CD8-positive, alpha-beta memory T cell (primary cell): ENCODE results near the gene EHMT1. TPM values are rescaled to one million over a fixed set of nuclear protein-coding genes. Genes with fewer than 3 reads are reported as not detected.

Source experiments
- CTCF ChIA-PET: fragments of 350-600 bp; sonication (Branson Sonifier 250); formaldehyde crosslinking; loops from one replicate; lab custom pipeline; 2021; ENCODE audit warnings: antibody characterized with exemption; lab: Charles Lee
- POLR2A ChIA-PET: fragments of 350-600 bp; sonication (Branson Sonifier 250); formaldehyde crosslinking; loops from one replicate; lab custom pipeline; 2021; ENCODE audit warnings: antibody characterized with exemption; lab: Charles Lee
- DNase-seq, 5 donors: peaks; one replicate each; pipeline versions ENCODE4 v3.0.0 to v3.0.0-alpha.2; 2020 to 2022; ENCODE audit warnings: mixed read lengths in 1 of 5
- H3K27ac ChIP-seq: one replicate; pipeline ENCODE4 v1.7.0; 2013; ENCODE audit warnings: low read depth, mild to moderate bottlenecking, low read length, moderate library complexity
- H3K27me3 ChIP-seq: 2 replicates; pipeline ENCODE4 v1.7.0; 2013; ENCODE audit warnings: low read length, mild to moderate bottlenecking; ENCODE audit not compliant: insufficient read depth, poor library complexity, severe bottlenecking
- H3K36me3 ChIP-seq: 2 replicates; pipeline ENCODE4 v1.7.0; 2013; ENCODE audit warnings: mild to moderate bottlenecking, low read length, moderate library complexity; ENCODE audit not compliant: insufficient read depth
- H3K4me1 ChIP-seq: 2 replicates; pipeline ENCODE4 v1.7.0; 2013; ENCODE audit warnings: mild to moderate bottlenecking, low read length, moderate library complexity; ENCODE audit not compliant: insufficient read depth
- H3K4me3 ChIP-seq: 2 replicates; pipeline ENCODE4 v1.7.0; 2013; ENCODE audit warnings: mild to moderate bottlenecking, low read length
- H3K9me3 ChIP-seq: 2 replicates; pipeline ENCODE4 v1.7.0; 2013; ENCODE audit warnings: mild to moderate bottlenecking, low read length
- H3K27ac Mint-ChIP-seq, 8 donors: one replicate each; pipeline ENCODE4 v1.8.0; 2020 to 2021; ENCODE audit warnings: mixed read lengths in 8 of 8, mild to moderate bottlenecking in 6 of 8, inconsistent platforms in 3 of 8, moderate library complexity in 3 of 8
- H3K27me3 Mint-ChIP-seq, 2 donors: one replicate each; pipeline ENCODE4 v1.8.0; 2020 to 2021; ENCODE audit warnings: mixed read lengths in 2 of 2, mild to moderate bottlenecking in 1 of 2, moderate library complexity in 1 of 2
- H3K36me3 Mint-ChIP-seq, 3 donors: one replicate each; pipeline ENCODE4 v1.8.0; 2020 to 2021; ENCODE audit warnings: mixed read lengths in 3 of 3, inconsistent platforms in 1 of 3, mild to moderate bottlenecking in 1 of 3
- H3K4me1 Mint-ChIP-seq, 3 donors: one replicate each; pipeline ENCODE4 v1.8.0; 2020 to 2021; ENCODE audit warnings: mixed read lengths in 3 of 3, inconsistent platforms in 1 of 3, mild to moderate bottlenecking in 1 of 3
- H3K4me3 Mint-ChIP-seq, 7 donors: one replicate each; pipeline ENCODE4 v1.8.0; 2020 to 2021; ENCODE audit warnings: mixed read lengths in 7 of 7, mild to moderate bottlenecking in 6 of 7, moderate library complexity in 4 of 7, inconsistent platforms in 2 of 7
- H3K9me3 Mint-ChIP-seq, 5 donors: one replicate each; pipeline ENCODE4 v1.8.0; 2020 to 2022; ENCODE audit warnings: mixed read lengths in 5 of 5, mild to moderate bottlenecking in 3 of 5, moderate library complexity in 2 of 5, inconsistent platforms in 1 of 5
- polyA plus RNA-seq: library from polyadenylated mRNA; unstranded; fragments of 300-500 nt; fragmentation: Illumina TruSeq; gene quantifications from one replicate; pipeline ENCODE4 v1.2.3, GENCODE V29; 2021
- total RNA-seq, 2 experiments: library from RNA; stranded (reverse); gene quantifications; one replicate each; pipeline ENCODE4 v1.2.3, GENCODE V29; 2021

The EHMT1 gene
- total and polyA plus RNA-seq, 3 experiments from 2014 or later: 37.0 to 74.6 (median 68.9) TPM

- no peaks in the 10 kb centered on the region for H3K9me3 ChIP-seq
- Mint-ChIP-seq H3K9me3 (no peaks in the 10 kb centered on the region), H3K4me3 (no peak overlapping the region), H3K27me3 (no peaks in the 10 kb centered on the region), H3K4me1 (peaks cover 33 to 63% (median 55%) of the 10 kb centered on the region in 3 donors), H3K36me3 (peaks cover 0 to 34% (median 4%) of the 10 kb centered on the region in 3 donors), H3K27ac (peak overlapping the region in 2 of 8 donors; percentile 32 to 91)
- no peak overlapping the region for H3K27ac ChIP-seq
- H3K27me3 ChIP-seq: no peaks in the 10 kb centered on the region
- CTCF ChIA-PET: no interaction called here
- no peak overlapping the region for H3K4me3 ChIP-seq
- POLR2A ChIA-PET: no interaction called here
- peaks cover 8% of the 10 kb centered on the region for H3K4me1 ChIP-seq
- H3K36me3 ChIP-seq: no peaks in the 10 kb centered on the region
- no peak for DNase-seq
These were observed 61.9 kb downstream of the EHMT1 start for GRCh38 chr9:137680444-137681358.

- Mint-ChIP-seq H3K27me3 (no peaks in the 10 kb centered on the region), H3K4me3 (no peak overlapping the region), H3K27ac (no peak overlapping the region), H3K36me3 (peaks cover 0 to 32% (median 7%) of the 10 kb centered on the region in 3 donors), H3K9me3 (no peaks in the 10 kb centered on the region), H3K4me1 (peaks cover 43 to 76% (median 68%) of the 10 kb centered on the region in 3 donors)
- no peak for DNase-seq
- H3K27ac ChIP-seq: no peak overlapping the region
- no peaks in the 10 kb centered on the region for H3K27me3 ChIP-seq
- H3K4me1 ChIP-seq: peaks cover 8% of the 10 kb centered on the region
- CTCF ChIA-PET: no interaction called here
- H3K9me3 ChIP-seq: no peaks in the 10 kb centered on the region
- no peak overlapping the region for H3K4me3 ChIP-seq
- POLR2A ChIA-PET: no interaction called here
- no peaks in the 10 kb centered on the region for H3K36me3 ChIP-seq
These were observed 63.8 kb downstream of the EHMT1 start for GRCh38 chr9:137682428-137683105.

GRCh38 chr9:137683262-137683864 lies 64.6 kb downstream of the EHMT1 start:
- H3K4me3 ChIP-seq: no peak overlapping the region
- CTCF ChIA-PET: no interaction called here
- no peak for DNase-seq
- no peaks in the 10 kb centered on the region for H3K9me3 ChIP-seq
- Mint-ChIP-seq H3K27me3 (no peaks in the 10 kb centered on the region), H3K27ac (peak overlapping the region in 3 of 8 donors; percentile 35 to 86 (median 36)), H3K9me3 (no peaks in the 10 kb centered on the region), H3K36me3 (peaks cover 0 to 30% (median 6%) of the 10 kb centered on the region in 3 donors), H3K4me3 (no peak overlapping the region), H3K4me1 (peaks cover 44 to 77% (median 67%) of the 10 kb centered on the region in 3 donors)
- H3K36me3 ChIP-seq: no peaks in the 10 kb centered on the region
- H3K4me1 ChIP-seq: peaks cover 10% of the 10 kb centered on the region
- POLR2A ChIA-PET: no interaction called here
- no peaks in the 10 kb centered on the region for H3K27me3 ChIP-seq
- no peak overlapping the region for H3K27ac ChIP-seq

- no peaks in the 10 kb centered on the region for H3K27me3 ChIP-seq
- peaks cover 11% of the 10 kb centered on the region for H3K4me1 ChIP-seq
- peaks cover 0 to 29% (median 13%) of the 10 kb centered on the region in 3 donors for H3K36me3 Mint-ChIP-seq
- H3K4me3 ChIP-seq: no peak overlapping the region
- no peaks in the 10 kb centered on the region for H3K9me3 ChIP-seq
- H3K27ac ChIP-seq: no peak overlapping the region
- peak overlapping the region in 3 of 8 donors; percentile 5 to 65 (median 32) for H3K27ac Mint-ChIP-seq
- H3K4me1 Mint-ChIP-seq: peaks cover 50 to 81% (median 71%) of the 10 kb centered on the region in 3 donors
- ChIA-PET CTCF (no interaction called here), POLR2A (no interaction called here)
- H3K9me3 Mint-ChIP-seq: no peaks in the 10 kb centered on the region
- no peaks in the 10 kb centered on the region for H3K36me3 ChIP-seq
- no peak for DNase-seq
- H3K27me3 Mint-ChIP-seq: no peaks in the 10 kb centered on the region
- H3K4me3 Mint-ChIP-seq: no peak overlapping the region
These were observed 66.4 kb downstream of the EHMT1 start for GRCh38 chr9:137685035-137685740.

- no peaks in the 10 kb centered on the region for H3K9me3 Mint-ChIP-seq
- no peak for DNase-seq
- ChIA-PET POLR2A (no interaction called here), CTCF (no interaction called here)
- no peak overlapping the region for H3K27ac Mint-ChIP-seq
- H3K9me3 ChIP-seq: no peaks in the 10 kb centered on the region
- peaks cover 54 to 85% (median 72%) of the 10 kb centered on the region in 3 donors for H3K4me1 Mint-ChIP-seq
- H3K36me3 Mint-ChIP-seq: peaks cover 0 to 28% (median 14%) of the 10 kb centered on the region in 3 donors
- no peaks in the 10 kb centered on the region for H3K36me3 ChIP-seq
- H3K27ac ChIP-seq: no peak overlapping the region
- peaks cover 11% of the 10 kb centered on the region for H3K4me1 ChIP-seq
- H3K4me3 ChIP-seq: no peak overlapping the region
- H3K27me3 ChIP-seq: no peaks in the 10 kb centered on the region
- no peak overlapping the region for H3K4me3 Mint-ChIP-seq
- no peaks in the 10 kb centered on the region for H3K27me3 Mint-ChIP-seq
These were observed 67.1 kb downstream of the EHMT1 start for GRCh38 chr9:137685741-137686420.

- Mint-ChIP-seq H3K27ac (no peak overlapping the region), H3K9me3 (no peaks in the 10 kb centered on the region), H3K36me3 (peaks cover 0 to 27% (median 12%) of the 10 kb centered on the region in 3 donors), H3K4me1 (peaks cover 63 to 86% (median 83%) of the 10 kb centered on the region in 3 donors), H3K4me3 (no peak overlapping the region), H3K27me3 (no peaks in the 10 kb centered on the region)
- POLR2A ChIA-PET: no interaction called here
- Histone ChIP-seq H3K4me1 (peaks cover 11% of the 10 kb centered on the region), H3K36me3 (no peaks in the 10 kb centered on the region), H3K27me3 (no peaks in the 10 kb centered on the region), H3K27ac (no peak overlapping the region), H3K4me3 (no peak overlapping the region), H3K9me3 (no peaks in the 10 kb centered on the region)
- DNase-seq: no peak
- CTCF ChIA-PET: no interaction called here
These were observed 69.5 kb downstream of the EHMT1 start for GRCh38 chr9:137688261-137688660.

- H3K27ac Mint-ChIP-seq: peak overlapping the region in 2 of 8 donors; percentile 62 to 91
- Histone ChIP-seq H3K36me3 (no peaks in the 10 kb centered on the region), H3K9me3 (no peaks in the 10 kb centered on the region), H3K4me1 (peaks cover 11% of the 10 kb centered on the region), H3K27ac (no peak overlapping the region), H3K27me3 (no peaks in the 10 kb centered on the region), H3K4me3 (no peak overlapping the region)
- no peaks in the 10 kb centered on the region for H3K9me3 Mint-ChIP-seq
- H3K27me3 Mint-ChIP-seq: no peaks in the 10 kb centered on the region
- peaks cover 60 to 83% (median 78%) of the 10 kb centered on the region in 3 donors for H3K4me1 Mint-ChIP-seq
- ChIA-PET POLR2A (no interaction called here), CTCF (interaction anchor here (0.8 kb wide), 1 partner anchor 15 kb away, joined by 3 read pairs; no protein-coding TSS in a partner anchor)
- DNase-seq: no peak
- H3K36me3 Mint-ChIP-seq: peaks cover 0 to 25% (median 12%) of the 10 kb centered on the region in 3 donors
- no peak overlapping the region for H3K4me3 Mint-ChIP-seq
These were observed 69.9 kb downstream of the EHMT1 start for GRCh38 chr9:137688725-137689124.
